GM18873 (cell line): Measurements from ENCODE around the gene ADAMTS2.
"Not testable (repeated sequence)": the region's sequence is repeated elsewhere in the genome, so short reads cannot be mapped to it uniquely, and the experiment has no call there.

Experiments used
- ATAC-seq: cut with Tn5 transposase; IDR thresholded peaks from one replicate; pipeline ENCODE4 v1.9.1; 2021; ENCODE audit warnings: mild to moderate bottlenecking, moderate library complexity, moderate number of reproducible peaks; ENCODE audit not compliant: unreplicated experiment, low FRiP score

ADAMTS2 gene

DNA sequence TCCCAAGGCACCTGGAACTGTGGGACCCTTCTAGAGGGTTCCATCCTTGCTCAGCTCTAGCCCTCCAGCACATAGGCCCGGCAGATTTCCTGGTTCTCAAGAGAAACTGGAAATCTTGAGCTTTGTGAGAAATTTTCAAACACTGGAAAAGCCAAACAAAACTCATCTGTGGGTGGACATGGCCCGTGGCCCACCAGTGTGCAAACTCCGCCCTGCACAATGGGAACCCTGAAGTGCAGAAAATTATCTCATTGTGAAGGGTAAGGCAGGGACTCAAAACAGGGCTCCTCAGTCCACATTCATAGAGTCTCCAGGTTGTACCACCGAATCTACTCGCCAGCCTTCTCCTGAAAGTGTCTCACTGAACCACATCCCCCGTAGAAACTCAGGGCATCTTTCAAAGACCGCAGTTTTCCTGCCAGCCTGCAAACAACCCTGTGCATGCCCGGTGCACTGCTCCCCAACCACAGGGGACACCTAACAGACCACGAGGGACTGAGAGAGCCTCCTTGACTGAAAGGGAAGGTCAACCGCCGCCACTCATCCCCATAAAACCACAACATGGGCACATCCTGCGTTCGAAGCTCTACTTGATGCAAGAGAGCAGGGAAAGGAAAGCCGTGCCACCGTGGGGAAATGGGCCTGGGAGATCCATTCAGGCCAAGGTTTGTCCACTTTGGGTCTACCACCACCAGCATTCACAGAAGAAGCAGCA, 18.1 kb downstream of the ADAMTS2 start:
- ATAC-seq, result no peak

DNA sequence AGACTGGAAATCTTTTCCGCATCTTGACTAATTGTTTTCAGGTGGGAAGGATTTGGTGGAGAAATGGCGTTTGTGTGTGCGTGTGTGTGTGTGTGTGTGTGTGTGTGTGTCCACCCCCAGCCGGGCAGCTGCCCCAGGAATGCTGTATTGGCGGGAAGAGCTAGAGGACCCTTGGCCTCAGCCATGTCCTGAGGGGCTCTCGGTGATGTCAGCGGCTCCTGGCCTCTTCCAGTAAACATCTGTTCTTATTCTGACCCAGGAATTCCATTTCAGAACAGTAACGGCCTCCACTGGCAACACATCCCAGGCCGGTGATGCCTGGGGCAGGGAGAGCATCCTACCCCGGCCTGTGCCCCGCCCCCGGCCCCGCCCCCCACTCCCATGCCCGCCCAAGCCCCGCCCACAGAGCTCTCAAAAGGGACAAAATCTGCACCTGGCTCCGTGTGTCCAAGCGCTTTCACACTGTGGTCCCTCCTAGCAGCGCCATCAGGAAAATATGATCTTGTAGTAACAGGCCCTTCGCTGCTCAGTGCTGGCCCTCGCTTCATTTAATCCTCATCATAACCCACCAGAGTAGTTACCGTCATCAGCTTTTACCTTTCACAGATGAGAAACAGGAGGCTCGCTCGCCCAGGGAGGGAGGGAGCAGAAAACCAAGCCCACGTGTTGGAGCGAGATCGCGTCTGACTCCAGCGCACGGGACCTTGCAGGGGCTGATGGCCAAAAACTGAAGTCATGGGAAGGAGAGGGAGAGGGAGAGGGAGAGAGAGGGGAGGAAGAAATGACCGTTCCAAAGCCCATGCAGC, 18.9 kb downstream of the ADAMTS2 start:
- ATAC-seq, result no peak

GRCh38 chr5:179325296-179326031, 19.8 kb downstream of the ADAMTS2 start:
- no peak for ATAC-seq

DNA sequence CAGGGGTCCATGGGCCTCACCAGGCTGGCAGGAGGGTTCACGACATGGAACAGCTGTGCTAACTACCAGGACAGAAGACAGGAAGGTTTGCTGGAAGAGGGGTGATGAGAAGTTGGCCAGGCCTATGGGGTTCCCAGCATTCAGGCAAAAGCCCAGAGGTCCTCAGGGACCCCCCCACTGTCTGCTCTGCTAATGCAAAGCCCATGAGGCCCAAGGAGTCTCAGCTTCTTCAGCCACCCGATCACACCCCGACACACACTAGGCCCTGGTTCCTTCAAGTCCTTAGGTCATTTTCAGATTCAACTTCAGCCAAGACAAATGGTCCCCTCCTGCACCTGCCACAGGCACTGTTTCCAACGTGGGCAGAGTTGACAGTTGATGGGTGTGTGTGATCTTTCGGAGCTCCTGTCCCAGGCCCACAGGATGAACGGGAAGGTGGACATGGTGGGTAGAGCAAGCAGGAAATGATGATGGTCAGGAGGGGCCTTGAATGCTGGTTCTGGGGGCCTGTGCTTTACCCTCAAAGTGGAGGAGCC, 20.4 kb downstream of the ADAMTS2 start:
- no peak for ATAC-seq

- not testable (repeated sequence) for ATAC-seq
These were observed 20.9 kb downstream of the ADAMTS2 start for GRCh38 chr5:179324316-179324715.

- no peak for ATAC-seq
These were observed 22.0 kb downstream of the ADAMTS2 start for GRCh38 chr5:179323026-179323870.

DNA sequence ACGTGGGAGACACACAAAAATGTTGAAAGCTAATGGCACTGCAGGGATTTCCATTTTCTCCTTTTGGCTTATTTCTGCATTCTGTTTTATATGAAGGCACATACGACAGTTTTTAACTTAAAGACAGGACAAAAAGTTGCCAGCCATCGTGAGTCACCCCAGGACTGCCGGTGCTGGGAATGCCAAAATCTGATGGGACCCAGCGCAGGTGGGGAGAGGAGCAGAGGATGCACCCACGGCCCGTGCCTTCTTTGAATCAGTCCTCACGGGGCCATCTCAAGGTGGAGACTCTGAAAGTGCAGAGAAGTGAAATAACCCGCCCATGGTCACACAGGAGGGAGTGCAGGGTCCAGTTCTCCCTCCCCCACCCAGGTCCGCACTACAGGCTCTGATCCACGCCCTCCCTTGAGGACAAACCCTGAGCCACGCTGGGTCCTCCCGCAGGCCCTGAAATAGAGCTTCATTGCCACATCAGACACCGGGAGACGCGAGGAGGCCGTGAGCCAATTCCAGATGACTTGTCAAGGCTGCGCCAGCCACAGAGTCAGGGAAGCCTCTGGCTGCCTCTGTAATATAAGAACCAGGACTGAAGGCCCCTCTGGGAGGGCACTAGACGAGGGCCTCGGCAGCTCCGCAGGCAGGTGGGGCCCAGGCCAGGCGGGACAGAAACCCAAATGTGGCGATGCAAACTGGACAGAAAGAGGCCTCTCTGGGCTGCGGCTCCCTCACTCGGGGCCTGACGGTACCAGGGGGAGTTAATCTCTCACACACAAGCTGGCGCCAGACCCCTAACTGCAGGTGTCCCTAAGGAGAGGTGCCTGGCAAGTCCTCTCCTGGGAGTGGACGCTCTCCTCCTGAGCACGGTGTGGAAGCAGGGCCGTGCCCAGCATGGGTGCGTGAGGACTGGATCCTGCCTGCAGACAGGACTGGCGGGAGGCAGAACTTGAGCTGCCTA, 22.9 kb downstream of the ADAMTS2 start:
- no peak for ATAC-seq

DNA sequence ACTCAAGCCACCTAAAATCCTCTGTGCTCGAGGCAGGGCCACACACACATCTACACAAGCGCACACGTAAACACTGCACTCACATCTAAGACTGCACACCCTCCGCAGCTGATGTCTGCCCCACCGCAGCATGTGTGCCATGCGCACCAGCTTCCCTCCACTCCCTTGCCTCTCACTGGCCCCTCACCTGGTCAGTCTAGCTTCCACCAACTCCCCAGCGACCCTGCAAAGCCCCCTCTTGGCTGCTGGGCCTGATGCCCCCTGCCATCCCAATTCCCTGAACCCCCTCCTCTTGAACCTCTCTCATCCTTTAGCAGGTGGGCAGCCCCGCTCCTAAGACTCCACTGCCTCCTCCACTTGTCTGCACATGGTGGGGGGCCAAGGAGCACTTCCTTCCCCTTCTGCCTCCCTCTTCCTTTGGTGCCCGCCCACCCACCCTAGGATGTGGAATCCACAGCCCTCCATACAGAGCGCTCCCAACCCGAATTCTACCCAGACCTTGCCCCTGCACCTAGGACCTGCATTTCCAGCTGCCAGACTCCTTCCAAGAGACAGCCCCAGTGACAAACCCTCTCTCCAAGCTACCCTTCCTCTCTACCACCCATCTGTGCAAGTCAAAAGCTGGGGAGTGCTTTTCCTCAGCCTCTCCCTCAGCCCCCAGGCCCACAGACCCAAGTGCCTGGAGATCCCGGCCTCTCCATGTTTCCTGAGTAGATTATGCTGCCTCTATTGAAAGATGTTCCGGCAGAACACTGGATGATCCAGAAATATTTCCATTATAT, 23.9 kb downstream of the ADAMTS2 start:
- ATAC-seq, result no peak

DNA sequence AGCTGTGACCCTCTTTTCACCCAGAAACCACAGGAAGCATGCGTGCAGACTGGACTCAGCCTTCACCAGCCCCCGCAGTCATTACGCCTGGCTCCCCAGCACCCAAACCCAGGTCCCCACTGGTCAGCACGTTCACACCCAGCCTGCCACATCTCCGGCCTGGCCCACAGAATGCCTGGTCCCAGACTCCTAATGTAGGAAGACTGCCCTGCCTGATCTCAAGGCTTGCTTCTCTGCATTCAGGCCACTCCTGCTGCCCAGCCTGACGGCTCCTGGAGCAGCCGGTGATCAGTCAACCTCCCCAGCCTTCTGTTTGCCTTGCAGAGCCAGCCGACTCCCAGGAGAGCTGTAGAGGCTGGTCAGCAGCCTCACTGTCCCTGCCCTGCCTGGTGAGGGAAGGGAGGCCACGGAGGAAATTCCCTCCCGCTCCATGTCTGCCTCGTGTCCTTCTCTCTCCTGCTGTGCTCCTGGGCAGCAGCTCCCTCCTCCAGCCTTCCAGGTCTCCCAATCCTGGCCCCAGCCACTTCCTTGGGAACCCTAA, 25.4 kb downstream of the ADAMTS2 start:
- no peak for ATAC-seq

GRCh38 chr5:179319123-179319522, 26.1 kb downstream of the ADAMTS2 start:
- ATAC-seq, result no peak

GRCh38 chr5:179318221-179318955, 26.9 kb downstream of the ADAMTS2 start:
- no peak for ATAC-seq

- no peak for ATAC-seq
These were observed 27.6 kb downstream of the ADAMTS2 start for GRCh38 chr5:179317411-179318220.

GRCh38 chr5:179316982-179317381, 28.3 kb downstream of the ADAMTS2 start:
- no peak for ATAC-seq

GRCh38 chr5:179316111-179316551, 29.1 kb downstream of the ADAMTS2 start:
- no peak for ATAC-seq

DNA sequence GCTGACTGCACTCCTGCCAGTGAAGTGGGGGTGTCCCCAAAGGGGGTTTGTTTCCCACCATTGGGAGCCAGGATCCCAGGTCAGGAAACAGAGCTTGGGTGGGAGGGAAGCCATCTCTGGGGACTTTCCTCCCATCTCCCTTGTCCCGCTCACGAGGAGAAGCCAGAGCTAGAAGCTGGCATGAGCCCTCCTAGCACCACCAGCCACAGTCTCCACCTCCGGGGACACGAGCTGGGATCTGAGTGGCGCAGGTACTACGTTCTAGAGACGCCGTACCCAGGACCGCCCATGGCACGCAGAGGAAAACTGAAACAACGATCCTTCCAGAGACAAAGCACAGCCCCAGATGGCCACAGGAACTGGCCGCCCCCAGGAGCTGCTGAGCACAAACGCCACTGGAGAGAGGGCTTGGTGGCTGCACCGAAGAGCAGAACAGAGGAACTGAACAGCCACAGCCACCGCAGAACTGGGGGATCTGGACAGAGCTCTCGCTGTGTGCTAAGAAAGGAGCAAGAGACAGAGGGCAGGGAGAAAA, 29.8 kb downstream of the ADAMTS2 start:
- ATAC-seq, result no peak
